ENCODE measurements around the gene PCAT6. TPM values are rescaled to one million over a fixed set of nuclear protein-coding genes. Genes with fewer than 3 reads are reported as not detected.

The PCAT6 gene
- total RNA-seq, 3 donors from 2014 or later: 0.69 to 1.3 (median 1.0) TPM

DNA sequence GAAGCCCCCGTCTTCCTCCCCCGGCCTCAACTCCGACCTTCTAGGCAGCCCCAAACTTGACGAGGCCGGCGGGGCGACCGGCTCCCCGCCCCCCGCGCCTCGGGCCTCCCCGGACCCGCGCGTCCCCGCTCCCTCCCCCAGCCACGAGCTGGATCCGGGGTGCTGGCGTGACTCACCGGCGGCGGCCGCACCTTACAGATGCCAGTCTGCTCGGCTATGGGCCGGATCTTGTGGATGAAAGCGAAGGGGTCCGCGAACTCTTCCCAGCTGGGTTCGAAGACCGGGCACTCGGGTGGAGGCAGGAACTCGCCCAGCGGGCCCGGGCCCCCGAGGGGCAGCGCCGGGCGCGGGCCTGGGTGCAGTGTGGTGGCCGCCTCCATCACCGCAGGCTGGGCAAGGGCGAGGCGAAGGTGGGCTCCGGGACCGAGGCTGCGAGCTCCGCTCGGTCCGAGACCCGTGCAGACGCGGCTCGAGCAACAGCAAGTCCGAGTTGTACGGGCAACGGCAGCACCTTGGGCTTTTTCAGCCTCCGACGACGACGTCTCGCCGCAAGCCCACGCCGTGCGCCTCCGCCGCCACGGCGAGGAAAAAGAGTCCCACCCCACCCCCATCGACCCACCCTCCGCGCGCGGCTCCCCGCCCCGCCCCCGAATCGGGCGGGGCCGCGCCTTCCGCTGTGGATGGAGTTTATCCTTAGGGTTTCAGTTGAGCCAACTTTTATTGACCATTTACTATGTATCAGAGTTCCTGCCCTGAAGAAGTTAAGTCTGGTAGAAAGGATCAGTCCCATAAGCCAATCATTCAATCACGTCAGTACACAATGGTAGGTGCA lies 2.6 kb upstream of the PCAT6 start, which contains the start of gene KDM5B:
Gene KDM5B (minus strand): TSS at position 496 of the 832 bp plus-strand sequence. CDS start 116 bp downstream, at position 380.
- peak; percentile 88 to 89 (median 88) for DNase-seq
- intact Hi-C loops (cut with DNase I, micrococcal nuclease): no loop called here
- Histone ChIP-seq H3K4me1 (ENCODE audit: low read depth) (peaks cover 29% of the 10 kb centered on the region), H3K4me3 (peak within 1 kb of the TSS; percentile 82), H3K36me3 (ENCODE audit: low read depth) (no peaks in the 10 kb centered on the region), H3K9me3 (no peaks in the 10 kb centered on the region)
- TF ChIP-seq, protein P1, sequence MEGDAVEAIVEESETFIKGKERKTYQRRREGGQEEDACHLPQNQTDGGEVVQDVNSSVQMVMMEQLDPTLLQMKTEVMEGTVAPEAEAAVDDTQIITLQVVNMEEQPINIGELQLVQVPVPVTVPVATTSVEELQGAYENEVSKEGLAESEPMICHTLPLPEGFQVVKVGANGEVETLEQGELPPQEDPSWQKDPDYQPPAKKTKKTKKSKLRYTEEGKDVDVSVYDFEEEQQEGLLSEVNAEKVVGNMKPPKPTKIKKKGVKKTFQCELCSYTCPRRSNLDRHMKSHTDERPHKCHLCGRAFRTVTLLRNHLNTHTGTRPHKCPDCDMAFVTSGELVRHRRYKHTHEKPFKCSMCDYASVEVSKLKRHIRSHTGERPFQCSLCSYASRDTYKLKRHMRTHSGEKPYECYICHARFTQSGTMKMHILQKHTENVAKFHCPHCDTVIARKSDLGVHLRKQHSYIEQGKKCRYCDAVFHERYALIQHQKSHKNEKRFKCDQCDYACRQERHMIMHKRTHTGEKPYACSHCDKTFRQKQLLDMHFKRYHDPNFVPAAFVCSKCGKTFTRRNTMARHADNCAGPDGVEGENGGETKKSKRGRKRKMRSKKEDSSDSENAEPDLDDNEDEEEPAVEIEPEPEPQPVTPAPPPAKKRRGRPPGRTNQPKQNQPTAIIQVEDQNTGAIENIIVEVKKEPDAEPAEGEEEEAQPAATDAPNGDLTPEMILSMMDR (IDR thresholded peaks at IDR 0.05): no peak
- ATAC-seq: peak; percentile 67

DNA sequence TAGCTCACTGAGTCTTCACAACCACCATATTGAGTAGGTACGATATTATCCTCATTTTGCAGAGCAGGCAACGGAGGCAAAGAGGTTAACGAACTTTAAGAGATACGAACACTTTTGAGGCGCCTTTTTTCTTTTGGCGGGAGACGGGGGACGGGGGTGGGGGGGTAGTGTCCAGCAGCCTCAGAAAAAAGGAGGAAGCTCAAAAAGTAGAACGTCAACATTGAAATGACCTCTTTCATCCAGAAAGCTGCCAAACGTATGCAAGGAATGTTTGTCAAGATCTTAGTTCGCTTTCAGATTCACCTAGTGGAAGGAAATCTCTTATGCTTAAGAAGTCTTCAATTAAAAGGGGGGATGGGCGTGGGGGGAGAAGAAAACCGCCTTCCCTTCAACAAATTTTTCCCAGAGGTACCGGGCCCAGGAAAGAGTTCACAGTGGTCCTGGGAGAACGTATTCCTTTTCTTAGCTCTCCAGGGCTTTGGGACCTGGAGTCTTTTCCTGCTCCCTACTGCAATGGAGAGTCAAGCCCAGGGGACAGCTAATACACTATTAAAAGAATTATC lies 1.1 kb upstream of the PCAT6 start:
- Histone ChIP-seq H3K36me3 (ENCODE audit: low read depth) (no peaks in the 10 kb centered on the region), H3K4me1 (ENCODE audit: low read depth) (peaks cover 29% of the 10 kb centered on the region), H3K9me3 (no peaks in the 10 kb centered on the region), H3K4me3 (no peak overlapping the region)
- no peak for ATAC-seq
- TF ChIP-seq, protein P1 (IDR thresholded peaks at IDR 0.05): no peak
- intact Hi-C loops (cut with DNase I, micrococcal nuclease): no loop called here
- no peak for DNase-seq

DNA sequence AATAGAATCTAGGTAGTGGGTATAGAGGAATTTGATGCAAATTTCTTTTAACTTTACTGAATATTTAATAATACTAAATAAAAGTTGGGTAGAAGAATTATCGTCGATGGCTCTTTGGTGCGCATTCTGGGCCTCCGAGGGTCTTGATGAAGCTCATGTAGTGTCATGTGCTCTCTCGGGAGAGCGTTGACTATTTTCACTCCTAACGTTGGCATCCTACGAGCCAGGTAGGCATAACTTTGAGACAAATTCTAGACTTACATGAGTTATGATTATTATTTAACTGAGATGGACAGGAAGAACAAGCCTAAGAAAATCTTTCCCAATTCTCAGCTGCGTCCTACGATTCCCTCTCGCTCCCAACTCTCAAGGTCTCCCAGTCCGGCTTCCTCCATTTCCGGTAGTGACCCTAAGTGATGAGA lies 550 bp upstream of the PCAT6 start:
- H3K9me3 ChIP-seq: no peaks in the 10 kb centered on the region
- H3K36me3 ChIP-seq (ENCODE audit: low read depth): no peaks in the 10 kb centered on the region
- H3K4me1 ChIP-seq (ENCODE audit: low read depth): peaks cover 29% of the 10 kb centered on the region
- TF ChIP-seq, protein P1 (IDR thresholded peaks at IDR 0.05): no peak
- intact Hi-C loops (cut with DNase I, micrococcal nuclease): no loop called here
- ATAC-seq (no peak), DNase-seq (no peak)
- H3K4me3 ChIP-seq: peak overlapping the region; percentile 45

DNA sequence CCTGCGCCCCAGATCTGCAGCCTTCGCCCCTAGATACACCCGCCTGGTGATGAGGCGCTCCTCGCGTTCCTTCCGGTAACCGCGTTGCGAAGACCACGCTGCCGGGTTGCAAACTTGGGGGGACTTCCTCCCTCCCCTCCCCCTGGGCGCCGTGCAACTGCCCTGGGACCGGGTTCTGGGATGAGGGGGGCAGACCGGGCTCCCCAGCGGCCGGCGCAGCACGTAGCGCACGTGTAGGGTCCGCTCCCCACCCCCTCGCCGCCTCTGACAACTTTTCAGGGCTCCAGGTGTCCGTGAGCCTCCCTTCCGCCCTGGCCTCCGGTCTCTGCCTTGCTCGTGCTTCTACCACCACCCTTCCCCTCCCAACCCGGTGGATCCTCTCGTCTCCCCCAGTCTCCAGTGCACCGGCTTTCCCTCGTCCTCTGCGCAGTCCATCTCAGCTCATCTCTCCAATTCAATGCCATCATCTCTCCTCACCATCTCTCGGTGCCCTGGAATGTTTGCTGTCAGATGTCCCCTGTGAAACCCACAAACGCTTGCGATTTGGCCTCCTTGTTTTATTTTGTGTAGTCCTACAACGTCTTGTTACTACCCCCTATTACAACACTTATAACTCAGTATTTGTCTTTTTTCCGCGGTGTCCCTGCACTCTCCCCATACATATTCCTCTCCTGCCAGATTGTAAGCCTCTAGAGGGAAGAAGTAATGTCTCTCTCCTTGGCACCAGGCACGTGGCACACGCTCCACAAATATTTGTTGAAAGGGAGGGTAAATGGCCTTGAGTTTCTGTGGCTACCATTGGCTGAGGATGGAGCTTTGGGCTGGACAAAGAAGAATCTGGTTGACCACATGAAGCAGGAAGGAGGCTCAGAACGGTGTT lies 782 bp downstream of the PCAT6 start:
- TF ChIP-seq, protein P1 (IDR thresholded peaks at IDR 0.05): no peak
- Histone ChIP-seq H3K36me3 (ENCODE audit: low read depth) (no peaks in the 10 kb centered on the region), H3K4me3 (peak overlapping the region; percentile 45), H3K4me1 (ENCODE audit: low read depth) (peaks cover 17% of the 10 kb centered on the region), H3K9me3 (no peaks in the 10 kb centered on the region)
- DNase-seq: peak; percentile 54 to 75 (median 70)
- intact Hi-C loops (cut with DNase I, micrococcal nuclease): no loop called here
- ATAC-seq: peak; percentile 6
